HG03520 (cell line): ENCODE measurements around the gene MARCHF10.

Source experiments
- ATAC-seq: cut with Tn5 transposase; IDR thresholded peaks from one replicate; pipeline ENCODE4 v1.9.1; 2021; ENCODE audit warnings: mild to moderate bottlenecking, moderate library complexity; ENCODE audit not compliant: unreplicated experiment

The MARCHF10 gene

GRCh38 chr17:62665599-62665998, 142.5 kb downstream of the MARCHF10 start:
- ATAC-seq: no peak

GRCh38 chr17:62664336-62665120, 143.6 kb downstream of the MARCHF10 start:
- no peak for ATAC-seq

- no peak for ATAC-seq
These were observed 144.8 kb downstream of the MARCHF10 start for GRCh38 chr17:62663304-62663703.

- no peak for ATAC-seq
These were observed 145.3 kb downstream of the MARCHF10 start for GRCh38 chr17:62662855-62663254.

GRCh38 chr17:62661337-62661736, 146.8 kb downstream of the MARCHF10 start:
- ATAC-seq: no peak

GRCh38 chr17:62660629-62661118, 147.4 kb downstream of the MARCHF10 start:
- no peak for ATAC-seq

- no peak for ATAC-seq
These were observed 149.8 kb downstream of the MARCHF10 start for GRCh38 chr17:62658136-62658920.

GRCh38 chr17:62657690-62658089, 150.4 kb downstream of the MARCHF10 start:
- no peak for ATAC-seq

GRCh38 chr17:62657145-62657665, 150.9 kb downstream of the MARCHF10 start:
- ATAC-seq: no peak

GRCh38 chr17:62656446-62656845, 151.7 kb downstream of the MARCHF10 start:
- no peak for ATAC-seq

GRCh38 chr17:62655656-62656055, 152.5 kb downstream of the MARCHF10 start:
- ATAC-seq: no peak

GRCh38 chr17:62653826-62654761, 154.0 kb downstream of the MARCHF10 start:
- ATAC-seq: no peak

- ATAC-seq: peak; percentile 88
These were observed 154.9 kb downstream of the MARCHF10 start for GRCh38 chr17:62653002-62653825.

- no peak for ATAC-seq
These were observed 155.7 kb downstream of the MARCHF10 start for GRCh38 chr17:62652251-62653001.
